GM12878 (cell line): ENCODE data around the gene TH. TPM values are rescaled to one million over a fixed set of nuclear protein-coding genes. Genes with fewer than 3 reads are reported as not detected.

Source experiments
- ATAC-seq: fragments of 200-7000 bp; cut with Tn5 transposase; 3 replicates; pipeline ENCODE4 v1.9.1; 2020; ENCODE audit warnings: mild to moderate bottlenecking, moderate library complexity
- BruUV-seq: library from RNA; stranded (reverse); fragments of 400-500 nt; replicated peaks from 2 replicates; lab custom pipeline; 2021; lab: Mats Ljungman, UMichigan
- CTCF ChIA-PET: fragments of 300-600 bp; sonication (Branson Sonifier 250); formaldehyde crosslinking; extraction: SDS; loops from one replicate; lab custom pipeline; 2021; ENCODE audit warnings: inconsistent platforms; lab: Yijun Ruan, JAX
- POLR2A ChIA-PET: fragments of 350-600 bp; formaldehyde crosslinking; extraction: SDS; loops from one replicate; lab custom pipeline; 2021; ENCODE audit warnings: inconsistent platforms; lab: Charles Lee
- RAD21 ChIA-PET: fragments of 300-600 bp; sonication (Branson Sonifier 250); formaldehyde crosslinking; loops from one replicate; lab custom pipeline; 2023; ENCODE audit warnings: antibody characterized with exemption; ENCODE audit not compliant: unreplicated experiment; lab: Charles Lee
- SMC1A ChIA-PET: fragments of 300-600 bp; sonication (Branson Sonifier 250); formaldehyde crosslinking; loops from one replicate; lab custom pipeline; 2023; ENCODE audit not compliant: unreplicated experiment, uncharacterized antibody; lab: Charles Lee
- DNase-seq: peaks from one replicate; pipeline ENCODE4 v3.0.0-alpha.2; 2011; ENCODE audit warnings: low read depth, low spot score
- FAIRE-seq: peaks from 3 replicates; lab custom pipeline; 2011; peaks lifted over from hg19 to GRCh38; lab: Jason Lieb, UNC
- H2AFZ ChIP-seq: 2 replicates; pipeline ENCODE4 v1.6.0; 2011; ENCODE audit warnings: low read depth, low read length, control low read depth; ENCODE audit not compliant: control insufficient read depth
- H3K27ac ChIP-seq: 2 replicates; pipeline ENCODE4 v1.5.1; 2011; ENCODE audit warnings: control low read depth; ENCODE audit not compliant: control insufficient read depth, insufficient read depth
- H3K27me3 ChIP-seq, 2 experiments: replicated peaks in 1 of 2; 2 replicates each; pipeline versions ENCODE4 v1.6.0 to v1.6.1; 2011; ENCODE audit warnings: low read length in 1 of 2; ENCODE audit not compliant: control insufficient read depth in 2 of 2, insufficient read depth in 2 of 2
- H3K36me3 ChIP-seq, 2 experiments: 2 replicates each; pipeline ENCODE4 v1.5.1; 2011; ENCODE audit warnings: low read length in 1 of 2; ENCODE audit not compliant: control insufficient read depth in 2 of 2, insufficient read depth in 2 of 2
- H3K4me1 ChIP-seq: 2 replicates; pipeline ENCODE4 v1.6.1; 2011; ENCODE audit warnings: mild to moderate bottlenecking, low read length, moderate library complexity, mixed read lengths; ENCODE audit not compliant: control insufficient read depth, insufficient read depth
- H3K4me2 ChIP-seq: 2 replicates; pipeline ENCODE4 v1.6.0; 2011; ENCODE audit warnings: control low read depth; ENCODE audit not compliant: control insufficient read depth, insufficient read depth
- H3K4me3 ChIP-seq: fragments of 200-600 bp; sonication (generic); 2 replicates; pipeline ENCODE4 v1.5.1; 2016
- H3K79me2 ChIP-seq: 2 replicates; pipeline ENCODE4 v1.6.0; 2011; ENCODE audit warnings: low read length; ENCODE audit not compliant: control insufficient read depth, insufficient read depth
- H3K9ac ChIP-seq: 2 replicates; pipeline ENCODE4 v1.8.0; 2011; ENCODE audit warnings: low read length, control low read depth, mixed read lengths; ENCODE audit not compliant: control insufficient read depth, insufficient read depth
- H3K9me3 ChIP-seq: replicated peaks from 3 replicates; pipeline ENCODE4 v1.5.1; 2011; ENCODE audit warnings: mild to moderate bottlenecking, low read length; ENCODE audit not compliant: control insufficient read depth, insufficient read depth
- H4K20me1 ChIP-seq: 2 replicates; pipeline ENCODE4 v1.6.0; 2011; ENCODE audit not compliant: control insufficient read depth, insufficient read depth
- ATF7 ChIP-seq: fragments of 450-650 bp; IDR thresholded peaks from 2 replicates; pipeline ENCODE4 v1.6.1; 2016; ENCODE audit warnings: low read depth, mild to moderate bottlenecking
- BACH1 ChIP-seq: fragments of 450-650 bp; IDR thresholded peaks from 2 replicates; pipeline ENCODE4 v1.6.1; 2017; ENCODE audit warnings: mild to moderate bottlenecking, borderline replicate concordance
- CHD2 ChIP-seq: IDR thresholded peaks from 2 replicates; pipeline ENCODE4 v1.6.1; 2011; ENCODE audit warnings: low read depth, low read length, improper control_type of control experiment, borderline replicate concordance
- FOS ChIP-seq: IDR thresholded peaks from 3 replicates; pipeline ENCODE4 v1.6.1; 2011; ENCODE audit warnings: borderline replicate concordance; ENCODE audit not compliant: insufficient read length; ENCODE audit errors: extremely low read depth
- GATAD2B ChIP-seq: fragments of 450-650 bp; conservative IDR thresholded peaks from 2 replicates; pipeline ENCODE4 v1.6.1; 2017; ENCODE audit warnings: low read depth, mild to moderate bottlenecking, moderate library complexity
- JUNB ChIP-seq: IDR thresholded peaks from 2 replicates; pipeline ENCODE4 v1.6.1; 2016; ENCODE audit warnings: antibody characterized with exemption, mild to moderate bottlenecking
- JUND ChIP-seq: IDR thresholded peaks from 2 replicates; pipeline ENCODE4 v1.6.1; 2012; ENCODE audit warnings: low read depth, mild to moderate bottlenecking, low read length, improper control_type of control experiment, moderate library complexity
- NFXL1 ChIP-seq: fragments of 450-650 bp; IDR thresholded peaks from 2 replicates; pipeline ENCODE4 v1.6.1; 2017; ENCODE audit warnings: antibody characterized with exemption, mild to moderate bottlenecking, borderline replicate concordance
- NRF1 ChIP-seq: conservative IDR thresholded peaks from 2 replicates; pipeline ENCODE4 v1.6.1; 2011; ENCODE audit warnings: mild to moderate bottlenecking, low read depth, low read length, improper control_type of control experiment
- RB1 ChIP-seq: fragments of 450-650 bp; formaldehyde crosslinking; IDR thresholded peaks from 2 replicates; pipeline ENCODE4 v1.6.1; 2017; ENCODE audit warnings: mild to moderate bottlenecking, borderline replicate concordance
- ZNF274 ChIP-seq: IDR thresholded peaks from one replicate; pipeline ENCODE4 v1.8.0; 2011; ENCODE audit not compliant: insufficient read length, insufficient read depth
- ZNF384 ChIP-seq: IDR thresholded peaks from 2 replicates; pipeline ENCODE4 v1.6.1; 2012; ENCODE audit warnings: low read depth, mild to moderate bottlenecking, low read length, improper control_type of control experiment, borderline replicate concordance
- WGBS: methylation state at CpG from one replicate; pipeline ENCODE4 v1.1.6; 2016; ENCODE audit warnings: low lambda C conversion rate; ENCODE audit not compliant: insufficient replicate concordance, insufficient coverage; ENCODE audit errors: missing lambda C conversion rate; 5-methylcytosine and 5-hydroxymethylcytosine counted together
- in situ Hi-C: fragments of 300-500 bp; cut with MboI; formaldehyde crosslinking; loops from 9 replicates; pipeline ENCODE4 v1.14.3; 2018; ENCODE audit warnings: mixed read lengths
- intact Hi-C: fragments of 100-400 bp; cut with micrococcal nuclease; formaldehyde crosslinking; loops from one replicate; pipeline ENCODE4 v1.14.2; 2022; ENCODE audit not compliant: unreplicated experiment
- polyA plus RNA-seq, 11 experiments: library from polyadenylated mRNA; depleted of rRNA in 4 of 11; unstranded in 6 of 11; stranded (reverse) in 5 of 11; fragments of >200 nt; fragmentation: Nextera tagmentation in 4 of 11; fragmentation: Illumina TruSeq in 1 of 11; extraction: Ambion mirVana in 4 of 11; extraction: Trizol in 1 of 11; gene quantifications; 1 replicate in 1 of 11; 2 replicates in 10 of 11; pipeline versions ENCODE4 v1.2.1 to v1.2.3, GENCODE V29; 2011 to 2016; ENCODE audit warnings: inconsistent platforms in 2 of 11, missing spikeins in 2 of 11, low read depth in 1 of 11
- total RNA-seq, 4 experiments: library from RNA; depleted of rRNA in 3 of 4; stranded (reverse); fragments of >200 nt in 3 of 4; fragmentation: Illumina TruSeq in 1 of 4; extraction: Trizol in 1 of 4; gene quantifications; 2 replicates each; pipeline versions ENCODE4 v1.2.1 to v1.2.3, GENCODE V29; 2013 to 2021
- TF ChIP-seq, protein P1 (sequence below): fragments of 150-350 bp; IDR thresholded peaks from 2 replicates; pipeline ENCODE4 v1.6.1; 2014; ENCODE audit warnings: mild to moderate bottlenecking, low read depth, low read length
- TF ChIP-seq, protein P2 (sequence below): IDR thresholded peaks from 2 replicates; pipeline ENCODE4 v1.6.1; 2012; ENCODE audit warnings: low read length, inconsistent platforms

TH gene
- total and polyA plus RNA-seq, 10 of the 15 experiments (the other 5 are each of a cell fraction or from before 2014, with no cell fraction given) = not detected

DNA sequence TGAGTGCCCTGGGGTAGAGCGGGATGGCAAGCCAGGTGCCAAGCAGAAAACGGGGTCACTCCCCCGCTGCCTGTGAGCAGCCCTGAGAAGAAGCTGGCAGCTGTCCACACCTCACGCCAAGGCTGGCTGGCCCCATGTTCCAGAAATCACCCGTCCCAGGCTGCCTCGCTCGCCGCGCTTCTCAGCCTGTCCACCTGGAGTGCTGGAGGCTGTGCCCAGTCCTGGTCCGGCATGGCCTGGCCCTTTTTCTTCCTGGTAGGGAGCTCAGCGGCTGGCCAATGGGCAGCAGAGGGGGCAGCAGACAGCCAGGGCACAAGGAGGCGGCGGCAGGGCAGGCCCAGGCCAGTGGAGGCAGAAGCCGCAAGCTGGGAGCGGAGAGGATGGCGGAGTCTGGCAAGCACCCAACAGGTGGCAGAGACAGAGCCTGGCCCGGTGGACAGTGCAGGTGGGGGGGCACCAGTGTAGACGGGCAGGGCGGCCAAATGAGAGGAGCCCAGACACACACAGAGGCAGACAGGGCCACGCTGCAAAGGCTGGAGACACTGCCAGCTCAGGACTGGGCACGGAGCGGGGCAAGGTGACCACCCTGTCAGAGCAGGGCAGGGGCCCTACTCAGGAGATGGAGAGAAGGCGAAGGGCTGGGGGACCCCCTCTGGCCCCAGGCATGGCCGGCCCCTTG, 37.2 kb upstream of the TH start:
- Histone ChIP-seq H3K9ac (no peak overlapping the region), H3K9me3 (no peaks in the 10 kb centered on the region)
- in situ Hi-C loops = no loop called here
- TF ChIP-seq, protein P1, sequence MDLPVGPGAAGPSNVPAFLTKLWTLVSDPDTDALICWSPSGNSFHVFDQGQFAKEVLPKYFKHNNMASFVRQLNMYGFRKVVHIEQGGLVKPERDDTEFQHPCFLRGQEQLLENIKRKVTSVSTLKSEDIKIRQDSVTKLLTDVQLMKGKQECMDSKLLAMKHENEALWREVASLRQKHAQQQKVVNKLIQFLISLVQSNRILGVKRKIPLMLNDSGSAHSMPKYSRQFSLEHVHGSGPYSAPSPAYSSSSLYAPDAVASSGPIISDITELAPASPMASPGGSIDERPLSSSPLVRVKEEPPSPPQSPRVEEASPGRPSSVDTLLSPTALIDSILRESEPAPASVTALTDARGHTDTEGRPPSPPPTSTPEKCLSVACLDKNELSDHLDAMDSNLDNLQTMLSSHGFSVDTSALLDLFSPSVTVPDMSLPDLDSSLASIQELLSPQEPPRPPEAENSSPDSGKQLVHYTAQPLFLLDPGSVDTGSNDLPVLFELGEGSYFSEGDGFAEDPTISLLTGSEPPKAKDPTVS = no peak
- TF ChIP-seq ATF7 (no peak), ZNF274 (no peak), ZNF384 (no peak), JUNB (no peak), RB1 (no peak), GATAD2B (no peak), FOS (no peak), NRF1 (no peak), JUND (no peak), NFXL1 (no peak), CHD2 (no peak), BACH1 (no peak)
- TF ChIP-seq, protein P2, sequence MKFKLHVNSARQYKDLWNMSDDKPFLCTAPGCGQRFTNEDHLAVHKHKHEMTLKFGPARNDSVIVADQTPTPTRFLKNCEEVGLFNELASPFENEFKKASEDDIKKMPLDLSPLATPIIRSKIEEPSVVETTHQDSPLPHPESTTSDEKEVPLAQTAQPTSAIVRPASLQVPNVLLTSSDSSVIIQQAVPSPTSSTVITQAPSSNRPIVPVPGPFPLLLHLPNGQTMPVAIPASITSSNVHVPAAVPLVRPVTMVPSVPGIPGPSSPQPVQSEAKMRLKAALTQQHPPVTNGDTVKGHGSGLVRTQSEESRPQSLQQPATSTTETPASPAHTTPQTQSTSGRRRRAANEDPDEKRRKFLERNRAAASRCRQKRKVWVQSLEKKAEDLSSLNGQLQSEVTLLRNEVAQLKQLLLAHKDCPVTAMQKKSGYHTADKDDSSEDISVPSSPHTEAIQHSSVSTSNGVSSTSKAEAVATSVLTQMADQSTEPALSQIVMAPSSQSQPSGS = no peak
- TF ChIP-seq, all 136 proteins: peak for 0
- no TSS peak for BruUV-seq
- DNase-seq = no peak
- 52% methylated on average over 20 of the region's 24 CpGs for WGBS
- H3K4me2 ChIP-seq = no peak overlapping the region
- intact Hi-C loops = no loop called here
- no peaks in the 10 kb centered on the region for H3K36me3 ChIP-seq
- ChIA-PET CTCF (no interaction called here), RAD21 (no interaction called here), SMC1A (no interaction called here), POLR2A (no interaction called here)
- H4K20me1 ChIP-seq = no peaks in the 10 kb centered on the region
- H3K79me2 ChIP-seq = no peaks in the 10 kb centered on the region
- FAIRE-seq = no peak
- H3K27me3 ChIP-seq = no peaks in the 10 kb centered on the region; a peak in 1 of 4 replicates
- H3K4me3 ChIP-seq = no peak overlapping the region
- ATAC-seq = no peak
- no peaks in the 10 kb centered on the region for H3K4me1 ChIP-seq
- H3K27ac ChIP-seq = no peak overlapping the region
- H2AFZ ChIP-seq = no peak overlapping the region
